Pons (tissue), 1 donor: ENCODE measurements around the gene TSPEAR.

Experiments
- DNase-seq: peaks from one replicate; pipeline ENCODE4 v3.0.0-alpha.2; 2016; ENCODE audit warnings: low spot score

Gene TSPEAR

GRCh38 chr21:44711327-44712202 is at the start of gene TSPEAR:
TSPEAR (minus strand) TSS chr21:44711572; CDS start chr21:44711514, 58 bp downstream.
- DNase-seq = no peak

- DNase-seq = no peak
Observed at GRCh38 chr21:44760376-44760775, 49.0 kb upstream of the TSPEAR start.

GRCh38 chr21:44759628-44760285 is 48.4 kb upstream of the TSPEAR start:
- DNase-seq = no peak

GRCh38 chr21:44758781-44759627 is 47.6 kb upstream of the TSPEAR start:
- DNase-seq = no peak

- DNase-seq = no peak
Observed at GRCh38 chr21:44758141-44758561, 46.8 kb upstream of the TSPEAR start.

- DNase-seq = no peak
Observed at GRCh38 chr21:44757731-44758130, 46.4 kb upstream of the TSPEAR start.

GRCh38 chr21:44756423-44757185 is 45.2 kb upstream of the TSPEAR start:
- no peak for DNase-seq

- DNase-seq = no peak
Observed at GRCh38 chr21:44755227-44755626, 43.9 kb upstream of the TSPEAR start.

GRCh38 chr21:44753357-44753756 is 42.0 kb upstream of the TSPEAR start:
- no peak for DNase-seq

- DNase-seq = no peak
Observed at GRCh38 chr21:44752671-44753235, 41.4 kb upstream of the TSPEAR start.

GRCh38 chr21:44751799-44752636 is 40.6 kb upstream of the TSPEAR start:
- no peak for DNase-seq

GRCh38 chr21:44751186-44751798 is 39.9 kb upstream of the TSPEAR start:
- no peak for DNase-seq

- DNase-seq = no peak
Observed at GRCh38 chr21:44750675-44751025, 39.3 kb upstream of the TSPEAR start.

GRCh38 chr21:44749759-44750674 is 38.6 kb upstream of the TSPEAR start:
- no peak for DNase-seq

GRCh38 chr21:44749116-44749758 is 37.9 kb upstream of the TSPEAR start:
- DNase-seq = no peak

GRCh38 chr21:44748621-44749020 is 37.2 kb upstream of the TSPEAR start:
- DNase-seq = no peak

GRCh38 chr21:44742418-44743153 is 31.2 kb upstream of the TSPEAR start:
- no peak for DNase-seq

- no peak for DNase-seq
Observed at GRCh38 chr21:44741921-44742320, 30.5 kb upstream of the TSPEAR start.
